CD4-positive, alpha-beta T cell treated with Interleukin-12 subunit alpha and Interleukin-12 subunit beta, for 1 hour (primary cell): ENCODE results near the gene P4HTM.
A peak's percentile ranks its signal among the peaks of the same experiment; 100 is the strongest.
"Not testable (repeated sequence)": the region's sequence is repeated elsewhere in the genome, so short reads cannot be mapped to it uniquely, and the experiment has no call there.

Experiments used
- DNase-seq: peaks from one replicate; pipeline ENCODE4 v3.0.0-alpha.2; 2020

P4HTM gene

DNA sequence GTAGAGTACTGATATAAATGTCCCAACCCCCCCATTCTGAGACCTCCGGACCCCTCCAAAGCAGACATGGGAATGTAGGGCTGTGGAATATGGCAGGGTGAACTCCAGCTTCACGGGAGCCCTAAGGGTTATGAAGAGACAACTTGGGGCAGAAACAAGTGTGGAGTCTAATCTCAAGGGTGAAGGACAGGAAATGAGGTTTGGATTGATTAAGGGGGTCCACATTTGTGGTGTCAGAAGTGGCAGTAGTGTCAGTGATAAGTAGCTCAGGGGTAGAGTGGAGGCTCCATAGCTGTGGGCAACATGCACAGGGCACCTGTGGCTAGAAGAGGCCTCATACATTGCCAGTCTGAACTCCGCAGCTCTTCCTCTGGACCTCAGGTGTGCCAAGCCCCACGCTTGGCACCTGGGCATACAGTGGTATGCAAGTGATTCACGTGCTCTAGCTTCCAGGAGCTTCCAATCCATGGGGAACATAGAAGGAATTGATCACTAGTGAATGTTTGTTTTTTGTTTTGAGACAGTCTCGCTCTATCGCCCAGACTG is 4.1 kb upstream of the P4HTM start:
- DNase-seq = no peak

DNA sequence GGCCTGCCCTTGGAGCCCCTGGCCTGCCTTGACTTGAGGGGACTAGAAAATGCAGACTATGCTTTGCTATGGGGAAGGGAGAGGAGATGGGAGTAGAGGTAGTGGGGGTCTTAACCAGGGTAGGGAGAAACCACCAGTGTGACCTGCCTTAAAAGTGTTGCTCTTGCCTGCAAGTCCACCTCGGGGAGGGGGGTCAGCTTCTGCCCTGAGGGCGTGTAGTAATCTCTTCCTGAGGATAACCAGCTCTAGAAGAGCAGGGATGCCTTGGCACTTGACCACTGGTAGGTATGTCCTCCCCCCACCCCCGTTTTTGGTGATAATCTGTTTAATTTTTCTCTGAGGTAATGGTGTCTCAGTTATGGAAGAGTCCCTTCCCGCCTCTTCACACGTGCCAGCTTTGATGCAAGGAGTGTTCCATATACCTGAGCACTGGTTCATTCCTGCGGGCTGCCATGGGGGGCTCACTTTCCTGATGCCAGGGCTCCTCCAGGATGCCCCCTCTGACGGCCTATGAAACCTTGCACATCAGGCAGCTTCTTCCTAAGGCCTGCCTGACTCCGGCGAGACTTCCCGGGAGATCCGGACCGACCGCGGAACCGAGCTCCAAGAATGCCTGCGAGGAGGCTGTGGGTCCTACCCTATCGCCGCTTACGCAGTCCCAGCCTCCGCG is 780 bp upstream of the P4HTM start:
- no peak for DNase-seq

DNA sequence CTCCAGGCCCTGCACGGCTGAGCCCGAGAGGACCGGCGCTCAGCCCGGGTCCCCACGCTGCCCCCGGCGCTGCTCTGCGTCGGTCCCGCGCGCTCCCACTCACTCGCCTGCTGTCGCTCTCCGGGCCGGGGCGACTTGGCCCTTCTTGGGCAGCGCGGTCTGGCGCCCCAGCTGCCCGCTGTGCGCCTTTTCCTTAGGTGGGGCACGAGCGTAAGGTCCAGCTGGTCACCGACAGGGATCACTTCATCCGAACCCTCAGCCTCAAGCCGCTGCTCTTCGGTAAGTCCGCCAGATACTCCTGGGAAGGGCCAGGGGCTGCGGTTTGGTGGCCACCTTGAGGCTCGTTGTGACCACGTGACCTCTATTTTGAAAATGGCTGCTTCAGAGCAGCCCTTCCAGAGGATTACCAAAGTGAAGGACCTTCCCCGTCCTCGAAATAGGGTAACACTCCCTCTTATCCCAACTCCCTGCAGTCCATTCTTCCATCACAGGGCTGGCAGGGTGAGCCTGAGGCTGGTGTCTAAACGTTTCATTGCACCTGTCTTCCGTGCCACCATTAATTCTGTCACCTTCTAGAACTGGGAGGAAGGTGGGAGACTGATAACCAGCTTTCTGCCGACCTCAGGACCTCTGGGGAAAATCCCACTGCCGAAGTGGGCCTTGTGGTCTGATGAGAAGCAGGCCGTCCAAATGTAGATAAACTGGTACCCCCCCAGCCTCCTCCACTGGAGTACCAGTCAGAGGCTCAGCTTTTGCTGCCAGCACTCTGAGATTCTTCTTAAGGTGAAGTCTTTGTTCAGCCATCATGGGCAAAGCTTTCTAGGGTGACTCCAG is 812 bp downstream of the P4HTM start:
- peak; percentile 49 for DNase-seq

DNA sequence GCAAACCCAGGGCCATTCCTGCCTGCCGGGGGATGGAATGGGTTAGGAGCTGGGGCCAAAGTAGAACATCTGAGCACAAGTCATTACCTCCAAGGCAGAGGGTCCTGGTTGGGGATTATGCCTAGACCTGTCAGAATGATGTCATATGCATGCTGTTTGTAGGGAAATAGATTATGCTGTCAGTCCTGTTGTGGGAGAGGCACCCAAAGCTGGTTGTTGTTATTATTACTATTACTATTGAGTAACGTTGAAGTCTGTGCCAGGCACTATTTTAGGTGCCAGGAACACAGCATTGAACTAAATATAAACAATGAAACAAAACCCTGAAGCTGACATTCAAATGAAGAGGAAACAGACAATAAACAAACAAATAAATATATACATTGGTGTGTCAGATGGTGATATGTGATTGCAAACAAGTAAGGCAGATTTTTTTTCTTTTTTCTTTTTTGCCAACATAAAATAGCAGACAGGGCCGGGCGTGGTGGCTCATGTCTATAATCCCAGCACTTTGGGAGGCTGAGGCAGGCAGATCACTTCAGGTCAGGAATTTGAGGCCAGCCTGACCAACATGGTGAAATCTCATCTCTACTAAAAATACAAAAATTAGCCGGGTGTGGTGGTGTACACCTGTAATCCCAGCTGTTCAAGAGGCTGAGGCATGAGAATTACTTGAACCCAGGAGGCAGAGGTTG is 2.0 kb downstream of the P4HTM start:
- no peak for DNase-seq

DNA sequence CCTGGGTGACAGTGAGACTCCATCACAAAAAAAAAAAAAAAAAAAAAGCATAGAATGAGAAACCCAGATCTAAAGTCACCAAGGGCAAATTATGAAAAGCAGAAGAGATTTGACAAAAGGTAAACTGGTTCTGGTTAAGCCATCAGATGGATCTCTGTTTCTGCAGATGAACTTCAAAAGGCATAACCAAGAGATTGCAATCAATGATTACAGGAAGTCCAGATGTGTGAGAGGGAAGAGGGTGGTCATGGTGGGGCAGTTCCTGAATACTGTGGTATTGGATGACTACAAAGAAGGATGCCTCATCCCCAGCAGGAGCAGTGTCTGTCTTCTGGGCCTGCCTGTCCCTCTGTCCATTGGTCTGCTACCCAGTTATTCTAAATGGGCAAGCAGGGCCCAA is 3.8 kb downstream of the P4HTM start:
- no peak for DNase-seq

DNA sequence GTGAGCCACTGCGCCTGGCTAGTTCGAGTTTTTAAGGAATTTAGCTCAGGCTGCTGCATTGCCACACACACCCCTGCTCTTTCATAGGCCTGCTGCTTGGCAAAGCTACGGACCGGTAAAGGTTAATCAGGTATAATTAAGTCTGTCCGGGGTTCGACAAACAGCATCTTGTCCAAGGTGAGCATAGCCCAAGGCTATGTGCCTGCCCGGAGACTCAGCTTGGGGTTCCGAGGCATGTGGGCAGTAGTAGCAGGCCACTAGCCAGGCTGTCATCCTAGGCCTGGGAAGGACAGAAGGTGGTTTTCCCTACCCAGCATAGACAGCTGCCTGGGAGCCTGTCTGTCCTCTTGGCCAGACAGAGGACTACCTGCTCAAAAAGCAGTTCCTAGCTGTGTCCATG is 6.6 kb downstream of the P4HTM start:
- no peak for DNase-seq

DNA sequence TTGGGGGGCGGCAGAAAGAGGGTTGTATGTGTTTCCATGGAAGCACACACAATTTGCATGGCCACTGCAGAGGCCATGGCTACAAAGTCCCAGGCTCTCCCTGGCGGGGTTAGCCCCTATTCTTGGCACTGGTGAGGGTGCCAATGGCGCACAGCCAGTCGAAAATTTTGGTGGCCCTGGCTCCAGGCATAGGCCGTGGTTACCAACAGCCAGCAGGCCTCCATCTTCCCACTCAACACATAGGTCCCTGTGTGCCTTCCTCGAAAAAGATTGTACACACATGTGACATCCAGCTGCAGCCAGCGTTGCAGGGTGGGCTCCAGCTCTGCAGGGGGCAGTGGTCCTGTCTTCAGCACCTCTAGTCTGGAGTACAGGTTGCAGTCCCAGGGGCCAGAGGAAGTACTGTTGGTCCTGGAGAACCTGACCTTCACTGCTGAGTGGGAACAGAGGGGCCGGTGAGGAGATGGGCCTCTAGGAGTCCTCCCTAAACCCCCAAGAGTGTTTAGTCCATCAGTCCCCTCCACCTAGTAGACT is 7.1 kb downstream of the P4HTM start:
- no peak for DNase-seq

DNA sequence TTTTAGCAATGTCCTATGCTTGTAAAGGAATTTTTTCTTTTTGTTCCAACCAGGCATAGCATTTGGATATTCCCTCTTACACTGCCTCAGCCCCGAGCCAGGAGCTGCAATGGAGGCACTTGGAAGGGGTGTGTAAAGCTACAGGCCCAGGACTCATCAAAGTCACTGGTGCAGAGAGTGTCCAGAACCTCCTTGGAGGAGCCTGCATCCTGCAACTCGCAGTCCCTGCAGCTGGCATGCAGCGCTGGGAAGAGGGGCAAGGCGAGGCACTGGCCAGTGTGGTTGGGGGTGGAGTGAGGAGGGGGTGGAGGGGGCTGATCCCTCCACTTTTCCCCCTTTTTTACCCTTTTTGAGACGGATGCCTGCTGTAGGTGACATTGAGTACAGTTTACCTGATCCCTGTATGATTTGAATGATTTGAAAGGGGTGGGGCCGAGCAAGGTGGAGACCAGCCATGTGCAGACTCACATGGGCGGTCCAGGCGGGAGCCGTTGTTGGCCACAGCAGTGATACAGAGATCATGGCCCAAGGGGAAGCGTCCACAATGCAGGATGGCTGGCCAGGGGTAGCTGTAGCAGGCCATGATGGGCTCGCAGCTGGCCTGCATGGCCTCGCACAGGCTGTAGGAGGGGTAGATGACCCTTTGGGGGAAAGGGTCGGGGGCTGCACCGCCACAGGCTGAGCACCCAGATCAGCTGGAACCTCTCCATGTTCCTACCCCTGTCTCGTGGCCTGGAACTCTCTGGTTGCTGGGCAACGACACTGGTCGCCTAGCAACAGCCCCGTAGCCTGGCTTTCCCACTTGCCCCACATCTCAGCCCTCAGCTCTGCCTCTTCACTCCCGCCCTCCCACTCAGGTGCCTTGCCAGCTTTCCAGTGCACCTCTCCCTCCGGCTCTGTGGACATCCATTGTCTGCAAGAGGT is 7.9 kb downstream of the P4HTM start:
- no peak for DNase-seq

DNA sequence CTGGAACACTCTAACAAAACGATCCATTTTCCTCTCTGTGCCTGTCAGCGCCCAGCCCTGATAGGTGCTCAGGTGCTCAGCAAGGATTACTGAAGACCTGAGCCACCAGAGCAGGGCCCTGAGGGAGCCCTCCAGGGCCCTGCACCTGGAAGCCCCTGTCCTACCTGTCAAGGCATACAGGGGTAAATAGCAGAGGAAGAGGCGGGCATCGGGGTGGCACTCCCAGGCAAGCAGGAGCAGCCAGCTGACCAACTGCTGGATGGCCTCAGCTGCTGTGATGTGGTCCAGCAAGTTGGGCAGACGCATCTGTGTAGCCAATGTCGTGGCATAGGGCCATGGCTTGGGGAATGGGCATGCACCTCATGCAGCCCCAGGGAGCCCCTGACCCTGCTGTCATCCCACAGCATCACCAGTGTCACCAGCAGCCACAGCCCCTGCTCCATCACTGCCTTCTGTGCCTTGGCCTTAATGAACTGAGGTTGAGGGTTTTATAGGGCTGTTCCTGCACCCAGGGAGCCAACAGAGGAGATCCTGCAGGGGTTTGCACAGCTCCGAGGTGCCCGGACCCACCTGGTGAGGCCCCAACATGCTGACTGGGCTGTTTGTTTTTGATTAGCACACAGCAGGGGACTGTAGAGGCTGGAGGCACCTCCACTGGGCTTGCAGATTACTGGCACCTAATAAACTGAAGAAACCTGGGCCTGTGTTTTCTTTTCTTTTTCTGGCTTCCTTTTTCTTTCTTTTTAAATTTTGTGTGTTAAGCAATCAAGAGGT is 9.2 kb downstream of the P4HTM start:
- DNase-seq = no peak

DNA sequence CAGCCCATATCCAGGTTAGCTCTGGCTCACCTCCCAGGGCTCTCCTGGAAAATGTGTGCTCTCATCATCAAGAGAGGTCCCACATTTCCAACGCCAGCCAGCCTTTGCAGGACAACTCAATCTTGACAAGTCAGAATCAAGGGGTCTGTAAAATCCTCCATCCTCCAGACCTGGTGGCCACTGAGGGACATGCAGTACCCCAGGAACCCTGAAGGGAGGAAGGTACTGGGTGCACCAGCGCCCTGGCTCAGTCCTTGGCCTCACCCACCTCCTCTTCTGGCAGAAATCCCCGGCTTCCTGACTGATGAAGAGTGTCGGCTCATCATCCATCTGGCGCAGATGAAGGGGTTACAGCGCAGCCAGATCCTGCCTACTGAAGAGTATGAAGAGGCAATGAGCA is 11.1 kb downstream of the P4HTM start:
- no peak for DNase-seq

DNA sequence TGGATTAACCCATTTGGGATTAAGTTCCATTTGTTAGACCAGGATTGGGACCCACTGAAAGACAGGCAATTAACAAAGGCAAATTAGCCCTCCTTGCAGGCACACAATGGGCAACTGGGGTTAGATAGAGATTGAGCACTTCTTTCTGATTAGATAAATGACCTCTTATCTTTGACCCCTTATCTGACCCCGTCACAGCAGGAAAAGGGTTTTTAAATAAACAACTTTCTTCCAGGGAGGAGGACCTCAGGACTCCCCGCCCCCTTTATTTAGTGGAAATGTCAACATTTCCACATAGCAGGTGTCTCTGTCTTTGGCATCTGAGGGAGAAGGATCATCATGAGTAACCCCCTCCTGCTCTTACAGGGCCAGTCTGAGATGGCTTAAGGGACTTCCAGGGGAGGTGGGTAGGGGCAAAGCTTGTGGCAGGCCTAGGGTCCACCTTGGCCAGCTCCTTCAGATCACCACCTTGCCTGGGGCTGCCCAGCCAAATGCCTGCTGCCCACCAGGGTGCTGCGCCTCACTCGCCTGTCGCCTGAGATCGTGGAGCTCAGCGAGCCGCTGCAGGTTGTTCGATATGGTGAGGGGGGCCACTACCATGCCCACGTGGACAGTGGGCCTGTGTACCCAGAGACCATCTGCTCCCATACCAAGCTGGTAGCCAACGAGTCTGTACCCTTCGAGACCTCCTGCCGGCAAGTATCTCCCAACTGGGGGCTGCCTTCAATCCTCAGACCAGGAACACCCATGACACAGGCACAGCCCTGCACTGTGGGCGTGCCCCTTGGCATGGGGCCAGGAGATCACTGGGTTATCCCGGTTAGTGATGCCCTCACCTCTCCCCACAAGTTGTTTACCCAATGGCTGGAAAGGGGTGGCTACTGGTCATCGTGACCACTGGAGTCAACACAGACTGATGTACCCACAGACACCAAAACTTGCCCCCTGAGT is 14.6 kb downstream of the P4HTM start:
- no peak for DNase-seq

DNA sequence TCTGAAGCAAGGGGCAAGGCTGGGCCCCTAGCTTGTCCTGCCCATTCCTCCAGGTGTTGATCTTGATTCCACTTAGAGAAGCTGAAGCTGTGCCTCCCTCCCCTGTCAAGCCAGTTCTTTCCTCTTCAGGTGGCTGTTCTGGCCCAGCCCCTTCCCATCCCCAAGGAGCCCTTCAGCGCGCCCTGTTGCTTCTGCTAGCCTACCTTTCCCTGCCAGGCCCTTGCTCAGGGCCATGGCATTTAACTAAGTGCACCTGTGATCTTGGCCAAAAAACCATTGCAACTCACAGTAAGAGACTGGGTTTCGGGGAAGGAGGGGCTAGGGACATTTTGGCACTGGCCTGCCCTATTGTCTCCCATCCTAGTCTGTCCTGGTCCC is 15.3 kb downstream of the P4HTM start:
- DNase-seq = no peak

DNA sequence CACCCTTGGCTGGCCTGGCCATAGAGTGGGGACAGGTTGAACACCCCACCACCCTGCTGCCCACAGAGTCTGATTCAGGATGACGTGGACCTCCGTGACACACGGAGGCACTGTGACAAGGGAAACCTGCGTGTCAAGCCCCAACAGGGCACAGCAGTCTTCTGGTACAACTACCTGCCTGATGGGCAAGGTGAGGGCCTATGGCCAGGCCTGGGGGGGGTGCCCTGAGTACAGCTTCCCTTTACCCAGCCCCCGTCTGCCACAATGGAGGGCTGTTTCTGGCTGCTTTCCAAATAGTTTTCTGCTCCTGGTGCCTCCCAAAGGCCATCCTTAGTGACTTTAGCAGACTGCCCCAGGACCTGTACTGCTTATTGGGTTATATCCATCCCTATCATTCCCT is 16.0 kb downstream of the P4HTM start:
- no peak for DNase-seq

DNA sequence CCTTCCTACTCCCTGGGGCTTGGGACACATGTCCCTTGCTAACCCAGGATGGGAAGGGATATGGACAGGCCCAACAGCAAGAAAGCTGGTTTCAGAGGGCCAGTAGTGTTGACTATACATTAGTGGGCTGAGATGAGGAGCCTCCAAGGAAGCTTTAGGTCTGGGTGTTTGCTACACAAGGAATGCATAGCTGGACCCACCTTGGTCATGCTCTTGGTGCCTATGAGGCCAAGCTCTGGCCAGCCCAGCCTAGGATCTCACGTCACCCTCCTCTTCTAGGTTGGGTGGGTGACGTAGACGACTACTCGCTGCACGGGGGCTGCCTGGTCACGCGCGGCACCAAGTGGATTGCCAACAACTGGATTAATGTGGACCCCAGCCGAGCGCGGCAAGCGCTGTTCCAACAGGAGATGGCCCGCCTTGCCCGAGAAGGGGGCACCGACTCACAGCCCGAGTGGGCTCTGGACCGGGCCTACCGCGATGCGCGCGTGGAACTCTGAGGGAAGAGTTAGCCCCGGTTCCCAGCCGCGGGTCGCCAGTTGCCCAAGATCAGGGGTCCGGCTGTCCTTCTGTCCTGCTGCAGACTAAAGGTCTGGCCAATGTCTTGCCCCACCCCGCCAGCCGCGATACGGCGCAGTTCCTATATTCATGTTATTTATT is 16.5 kb downstream of the P4HTM start:
- no peak for DNase-seq

DNA sequence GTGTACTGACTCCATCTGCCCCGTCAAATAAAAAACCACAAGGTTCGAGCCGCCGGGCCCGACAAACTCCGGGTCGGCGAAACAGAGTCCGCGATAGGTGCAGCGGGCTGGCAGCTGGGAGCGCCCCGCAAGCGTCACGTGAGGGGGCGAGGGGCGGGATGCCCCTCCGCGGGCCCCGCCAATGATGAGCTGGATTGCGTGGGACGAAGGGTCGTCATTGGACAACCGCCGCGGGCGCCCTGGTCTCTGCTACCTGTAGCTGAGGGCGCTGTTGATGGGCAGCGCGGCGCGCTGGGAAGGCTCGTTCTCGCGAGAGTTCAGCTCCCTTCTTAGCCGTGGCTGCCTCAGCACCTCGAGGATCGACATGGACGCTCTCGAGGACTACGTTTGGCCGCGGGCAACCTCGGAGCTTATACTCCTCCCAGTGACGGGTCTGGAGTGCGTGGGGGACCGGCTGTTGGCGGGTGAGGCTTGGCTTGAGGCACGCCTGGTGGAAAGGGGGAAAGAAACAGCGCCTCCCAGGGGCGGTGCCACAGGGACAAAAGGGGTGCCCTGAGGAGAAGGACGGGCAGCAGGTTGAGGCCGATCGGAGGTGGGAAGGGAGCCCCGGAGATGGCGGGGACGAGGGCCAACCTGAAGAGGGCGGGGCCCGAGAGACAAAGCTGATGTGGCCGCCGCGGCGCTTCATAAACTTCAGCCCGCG is 17.2 kb downstream of the P4HTM start, which contains the start of gene WDR6:
Gene WDR6, plus strand, starts transcription at position 324 of the 703 bp plus-strand sequence. Its CDS starts 41 bp downstream, at position 365.
- peak; percentile 98 for DNase-seq

DNA sequence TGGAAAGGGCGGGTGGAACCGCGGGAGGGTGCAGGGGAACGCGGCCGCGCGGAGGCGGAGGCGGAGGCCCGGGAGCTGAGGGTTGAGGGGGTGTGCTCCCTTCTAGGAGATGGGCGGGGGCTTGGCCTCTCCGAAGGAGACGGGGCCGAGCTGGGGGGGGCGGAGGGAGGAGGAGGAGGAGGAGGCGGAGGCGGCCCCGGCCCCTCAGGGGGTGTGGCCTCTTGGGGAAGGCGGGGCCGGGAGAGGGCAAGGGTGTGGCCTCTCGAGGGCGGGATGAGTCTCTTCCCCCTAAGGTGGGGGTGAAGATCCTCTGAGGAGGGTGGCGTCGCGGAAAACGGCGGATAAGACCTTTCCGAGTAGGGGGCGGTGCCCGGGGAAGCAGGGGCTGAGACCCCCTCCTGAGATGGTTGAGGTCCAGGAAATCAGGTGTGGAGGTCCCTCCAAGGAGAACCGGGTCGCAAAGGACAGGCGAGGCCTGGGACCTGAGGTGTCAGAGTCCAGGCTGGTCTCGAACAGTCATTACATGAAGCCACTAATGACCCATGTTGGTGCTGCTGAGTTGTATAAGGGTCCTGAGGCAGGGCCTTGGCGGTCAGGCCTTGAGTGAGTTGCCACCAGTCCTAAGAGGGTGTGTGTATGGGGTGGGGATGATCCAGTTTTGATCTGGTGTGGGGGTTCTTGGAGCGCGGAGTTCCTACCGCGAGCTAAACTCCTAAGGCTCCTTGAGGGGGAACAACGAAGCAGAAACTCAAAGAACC is 17.9 kb downstream of the P4HTM start:
- DNase-seq = peak; percentile 93

DNA sequence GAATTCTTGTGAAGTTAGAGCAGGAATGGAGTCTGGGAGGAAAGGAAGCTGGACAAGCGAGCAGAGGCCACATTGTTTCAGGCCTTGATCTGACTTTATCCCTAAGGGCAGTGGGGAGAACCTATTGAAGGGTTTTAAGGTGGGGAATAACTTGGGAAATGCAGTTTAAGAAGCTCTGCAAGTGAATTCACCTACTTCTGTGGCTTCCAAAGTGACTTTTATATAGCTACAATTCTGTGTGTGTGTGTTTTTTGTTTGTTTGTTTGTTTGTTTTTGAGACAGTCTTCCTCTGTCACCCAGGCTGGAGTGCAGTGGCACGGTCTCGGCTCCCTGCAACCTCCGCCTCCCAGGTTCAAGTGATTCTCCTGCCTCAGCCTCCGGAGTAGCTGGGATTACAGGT is 18.6 kb downstream of the P4HTM start:
- not testable (repeated sequence) for DNase-seq

DNA sequence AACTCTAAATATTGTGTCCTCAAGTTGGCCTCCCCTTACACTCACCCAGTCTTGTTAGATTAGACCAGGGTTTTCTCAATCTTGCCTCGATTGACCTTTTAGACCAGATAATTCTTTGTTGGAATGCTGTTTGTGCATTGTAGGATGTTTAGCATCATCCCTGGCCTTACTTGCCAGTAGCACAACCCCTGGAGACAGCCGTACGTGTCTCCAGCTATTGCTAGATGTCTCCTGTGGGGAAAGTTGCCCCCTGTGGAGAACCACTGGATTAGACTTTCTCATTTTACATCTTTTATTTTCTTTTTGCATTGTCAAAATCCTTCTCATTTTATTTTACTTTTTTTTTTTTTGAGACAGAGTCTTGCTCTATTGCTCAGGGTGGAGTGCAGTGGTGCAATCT is 19.4 kb downstream of the P4HTM start:
- DNase-seq = no peak
